Hepatocyte (in vitro differentiated cells): ENCODE results near the gene PRKACG. TPM values are rescaled to one million over a fixed set of nuclear protein-coding genes. Genes with fewer than 3 reads are reported as not detected.

Experiments
- DNase-seq: peaks from one replicate; pipeline ENCODE4 v3.0.0-alpha.2; 2016; ENCODE audit warnings: low spot score
- H2AFZ ChIP-seq: fragments of 200-600 bp; sonication (generic); 2 replicates; pipeline ENCODE4 v1.6.0; 2016; ENCODE audit warnings: antibody characterized with exemption, mild to moderate bottlenecking
- H3K27ac ChIP-seq: fragments of 200-600 bp; sonication (generic); 2 replicates; pipeline ENCODE4 v1.5.1; 2016; ENCODE audit warnings: mild to moderate bottlenecking
- H3K27me3 ChIP-seq: fragments of 200-600 bp; sonication (generic); 2 replicates; pipeline ENCODE4 v1.6.1; 2016
- H3K36me3 ChIP-seq: fragments of 200-600 bp; sonication (generic); replicated peaks from 2 replicates; pipeline ENCODE4 v1.5.1; 2016; ENCODE audit warnings: low read depth; ENCODE audit not compliant: insufficient read depth
- H3K4me1 ChIP-seq: fragments of 200-600 bp; sonication (generic); 2 replicates; pipeline ENCODE4 v1.5.1; 2016; ENCODE audit warnings: mild to moderate bottlenecking, moderate library complexity; ENCODE audit not compliant: insufficient read depth
- H3K4me2 ChIP-seq: fragments of 200-600 bp; sonication (generic); 2 replicates; pipeline ENCODE4 v1.6.0; 2016
- H3K4me3 ChIP-seq: fragments of 200-600 bp; sonication (generic); 2 replicates; pipeline ENCODE4 v1.5.1; 2016; ENCODE audit warnings: mild to moderate bottlenecking
- H3K79me2 ChIP-seq: fragments of 200-600 bp; sonication (generic); 2 replicates; pipeline ENCODE4 v1.6.0; 2017; ENCODE audit warnings: mild to moderate bottlenecking
- H3K9me2 ChIP-seq: fragments of 200-600 bp; sonication (generic); replicated peaks from 2 replicates; pipeline ENCODE4 v1.6.0; 2017; ENCODE audit warnings: mild to moderate bottlenecking; ENCODE audit not compliant: insufficient read depth
- H3K9me3 ChIP-seq: fragments of 200-600 bp; sonication (generic); 2 replicates; pipeline ENCODE4 v1.5.1; 2016; ENCODE audit warnings: low read depth, mild to moderate bottlenecking
- H4K20me1 ChIP-seq: fragments of 200-600 bp; sonication (generic); 2 replicates; pipeline ENCODE4 v1.6.0; 2016; ENCODE audit warnings: mild to moderate bottlenecking; ENCODE audit not compliant: insufficient read depth, poor library complexity, severe bottlenecking
- CTCF ChIP-seq: fragments of 200-600 bp; sonication (generic); IDR thresholded peaks from 2 replicates; pipeline ENCODE4 v1.5.1; 2016; ENCODE audit warnings: antibody characterized with exemption, mild to moderate bottlenecking; ENCODE audit not compliant: poor library complexity
- EZH2 ChIP-seq: fragments of 200-600 bp; sonication (generic); IDR thresholded peaks from 2 replicates; pipeline ENCODE4 v1.6.1; 2016; ENCODE audit warnings: antibody characterized with exemption, mild to moderate bottlenecking, borderline replicate concordance
- EZH2phosphoT487 ChIP-seq: fragments of 200-600 bp; sonication (generic); IDR thresholded peaks from one replicate; pipeline ENCODE4 v1.6.1; 2018; ENCODE audit warnings: antibody characterized with exemption, mild to moderate bottlenecking, low read depth, moderate library complexity; ENCODE audit not compliant: unreplicated experiment, severe bottlenecking
- WGBS: methylation state at CpG from one replicate; pipeline ENCODE4 v1.1.6; 2016; ENCODE audit warnings: low lambda C conversion rate; ENCODE audit errors: missing lambda C conversion rate; 5-methylcytosine and 5-hydroxymethylcytosine counted together
- polyA plus RNA-seq: library from polyadenylated mRNA; unstranded; fragments of >200 nt; fragmentation: Nextera tagmentation; extraction: Ambion mirVana; gene quantifications from 2 replicates; pipeline ENCODE4 v1.2.1, GENCODE V29; 2016
- total RNA-seq: library from RNA; depleted of rRNA; stranded (reverse); fragments of >200 nt; gene quantifications from 2 replicates; pipeline ENCODE4 v1.2.3, GENCODE V29; 2014

PRKACG gene
- total and polyA plus RNA-seq, 2 experiments from 2014 or later = not detected

GRCh38 chr9:69023650-69024049, 9.7 kb upstream of the PRKACG start:
- H3K4me1 ChIP-seq = no peaks in the 10 kb centered on the region
- H3K9me2 ChIP-seq = no peaks in the 10 kb centered on the region
- H3K79me2 ChIP-seq = no peaks in the 10 kb centered on the region
- H3K27me3 ChIP-seq = no peaks in the 10 kb centered on the region
- no peak overlapping the region for H3K27ac ChIP-seq
- H3K9me3 ChIP-seq = no peaks in the 10 kb centered on the region
- H4K20me1 ChIP-seq = no peaks in the 10 kb centered on the region
- H2AFZ ChIP-seq = no peak overlapping the region
- H3K36me3 ChIP-seq = no peaks in the 10 kb centered on the region
- 41% methylated on average over 7 of the region's 7 CpGs for whole genome bisulfite sequencing
- TF ChIP-seq EZH2 = no peak
- no peak for TF ChIP-seq CTCF
- no peak for TF ChIP-seq EZH2phosphoT487
- no peak overlapping the region for H3K4me3 ChIP-seq
- H3K4me2 ChIP-seq = peak overlapping the region; percentile 53
- DNase-seq = no peak

GRCh38 chr9:69020301-69021145, 6.6 kb upstream of the PRKACG start:
- Histone ChIP-seq H4K20me1 (no peaks in the 10 kb centered on the region), H3K27me3 (peaks cover 6% of the 10 kb centered on the region), H2AFZ (no peak overlapping the region), H3K9me3 (no peaks in the 10 kb centered on the region), H3K4me3 (no peak overlapping the region), H3K79me2 (no peaks in the 10 kb centered on the region), H3K4me2 (no peak overlapping the region), H3K9me2 (no peaks in the 10 kb centered on the region), H3K4me1 (no peaks in the 10 kb centered on the region), H3K36me3 (no peaks in the 10 kb centered on the region), H3K27ac (no peak overlapping the region)
- no peak for DNase-seq
- WGBS = 93% methylated on average over 8 of the region's 8 CpGs
- TF ChIP-seq EZH2 (no peak), CTCF (no peak), EZH2phosphoT487 (no peak)

- Histone ChIP-seq H3K4me3 (no peak overlapping the region), H3K4me1 (no peaks in the 10 kb centered on the region), H3K27me3 (peaks cover 6% of the 10 kb centered on the region), H2AFZ (no peak overlapping the region), H4K20me1 (no peaks in the 10 kb centered on the region), H3K36me3 (no peaks in the 10 kb centered on the region), H3K79me2 (no peaks in the 10 kb centered on the region), H3K9me2 (no peaks in the 10 kb centered on the region), H3K27ac (no peak overlapping the region), H3K9me3 (no peaks in the 10 kb centered on the region), H3K4me2 (no peak overlapping the region)
- no peak for DNase-seq
- TF ChIP-seq CTCF (no peak), EZH2 (no peak), EZH2phosphoT487 (no peak)
- 60% methylated on average over 3 of the region's 3 CpGs for WGBS
Observed at GRCh38 chr9:69019808-69020207, 5.9 kb upstream of the PRKACG start.
